GM18951 (cell line): Measurements from ENCODE around the gene SLC4A8.
"Not testable (repeated sequence)": the region's sequence is repeated elsewhere in the genome, so short reads cannot be mapped to it uniquely, and the experiment has no call there.

Source experiments
- POLR2A ChIP-seq: IDR thresholded peaks from 4 replicates; pipeline ENCODE4 v1.6.1; 2011; ENCODE audit warnings: mild to moderate bottlenecking; ENCODE audit not compliant: insufficient read length, insufficient read depth; ENCODE audit errors: extremely low read depth
- in situ Hi-C: fragments of 300-500 bp; cut with MboI; formaldehyde crosslinking; loops from one replicate; pipeline ENCODE4 v1.12.0; 2022; ENCODE audit warnings: low sequenced_read_pairs, mixed read lengths, inconsistent platforms; ENCODE audit not compliant: unreplicated experiment

The SLC4A8 gene

DNA sequence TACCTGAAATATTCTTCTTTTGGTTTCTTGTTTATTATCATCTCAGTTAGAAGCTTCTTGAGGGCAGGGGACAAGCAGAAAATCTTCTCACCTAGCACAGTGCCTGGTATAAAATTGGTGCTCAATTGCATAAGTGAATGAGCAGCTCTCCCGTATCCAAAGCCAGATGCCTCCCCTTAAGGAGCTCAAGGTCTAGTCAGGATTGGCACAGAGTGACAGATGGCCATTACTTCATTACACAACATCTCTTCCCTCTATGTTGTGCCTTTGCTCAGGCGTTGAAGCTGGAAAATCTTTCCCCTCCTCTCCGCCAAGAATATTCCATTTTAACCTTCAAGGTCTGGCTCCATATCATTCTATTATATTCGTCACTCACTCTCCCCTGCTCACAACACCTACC, 3.6 kb downstream of the SLC4A8 start:
- in situ Hi-C loops: loop anchor here (10.0 kb wide), 1 partner anchor 97 kb away; no protein-coding TSS in a partner anchor
- no peak for TF ChIP-seq POLR2A

DNA sequence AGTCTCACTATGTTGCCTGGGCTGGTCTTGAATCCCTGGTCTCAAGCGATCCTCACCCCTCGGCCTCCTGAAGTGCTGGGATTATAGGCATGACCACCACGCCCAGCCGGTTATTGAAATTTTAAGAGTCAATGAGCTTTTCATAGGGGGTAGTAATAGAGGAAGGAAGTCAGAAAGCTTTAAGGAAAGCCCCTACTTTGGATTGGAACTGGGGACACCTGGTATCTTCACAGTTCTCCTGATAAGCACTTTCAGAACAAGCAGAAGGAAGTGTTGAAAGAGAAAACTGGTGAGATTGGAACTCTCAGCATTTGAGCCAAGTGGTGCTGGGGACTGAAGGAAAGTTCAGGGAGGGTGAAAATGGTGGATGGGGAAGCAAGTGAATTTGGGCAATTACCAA, 5.1 kb downstream of the SLC4A8 start:
- in situ Hi-C loops: loop anchor here (10.0 kb wide), 1 partner anchor 95 kb away; no protein-coding TSS in a partner anchor

DNA sequence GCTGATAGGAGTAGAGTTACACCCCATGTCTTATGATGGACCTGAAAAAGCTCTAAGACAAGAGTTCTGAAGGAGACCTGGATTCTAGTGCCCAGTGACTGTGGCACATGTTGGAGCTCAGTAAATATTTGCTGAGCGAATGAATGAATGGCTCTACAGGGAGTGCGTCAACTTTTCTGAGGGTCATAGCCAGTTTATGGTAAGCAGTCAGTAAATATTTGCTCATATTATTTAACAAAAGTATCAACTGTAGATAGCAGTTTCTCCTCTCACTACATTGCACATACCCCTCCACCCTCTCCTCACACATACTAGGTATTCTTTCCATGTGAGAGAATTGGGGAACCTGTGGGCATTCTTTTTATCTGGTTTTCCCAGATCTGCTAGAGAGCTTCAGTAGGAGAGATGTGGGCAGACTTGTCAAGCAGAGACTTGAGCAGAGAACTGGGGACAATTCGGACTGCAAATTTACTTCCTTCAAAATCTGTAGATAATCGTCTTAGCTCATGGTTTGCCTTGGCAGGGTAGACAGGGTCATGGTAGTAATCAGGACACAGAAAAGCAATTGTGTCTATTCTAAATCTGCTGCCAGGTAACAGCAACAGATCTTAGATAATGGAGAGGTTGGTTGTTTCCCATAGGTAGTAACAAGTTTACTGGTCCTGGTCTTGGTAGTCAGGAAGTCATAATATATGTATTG, 5.7 kb downstream of the SLC4A8 start:
- no peak for TF ChIP-seq POLR2A
- in situ Hi-C loops: no loop called here

More for the DNA sequence above, 5.1 kb downstream of the SLC4A8 start:
- TF ChIP-seq POLR2A: no peak

DNA sequence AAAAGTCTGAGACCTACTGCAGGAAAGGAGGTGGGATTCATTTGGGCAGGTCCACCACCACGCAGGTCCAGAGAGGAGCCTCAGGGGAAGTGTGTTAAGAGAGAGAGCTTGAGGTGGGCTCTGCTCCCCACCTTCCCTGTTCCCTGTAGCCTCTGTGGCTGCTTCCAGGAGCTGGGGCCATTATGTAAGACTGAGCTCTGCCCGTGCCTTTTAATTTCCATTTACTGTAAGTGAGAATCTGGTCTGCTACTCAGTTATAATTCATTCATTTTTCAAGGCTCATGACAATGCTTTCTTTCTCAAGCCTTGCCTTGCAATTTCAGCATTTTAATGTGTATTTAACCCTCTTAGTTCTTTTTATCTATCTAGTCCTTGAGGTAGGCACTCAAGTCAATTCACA, 8.3 kb downstream of the SLC4A8 start:
- no peak for TF ChIP-seq POLR2A
- in situ Hi-C loops: no loop called here

DNA sequence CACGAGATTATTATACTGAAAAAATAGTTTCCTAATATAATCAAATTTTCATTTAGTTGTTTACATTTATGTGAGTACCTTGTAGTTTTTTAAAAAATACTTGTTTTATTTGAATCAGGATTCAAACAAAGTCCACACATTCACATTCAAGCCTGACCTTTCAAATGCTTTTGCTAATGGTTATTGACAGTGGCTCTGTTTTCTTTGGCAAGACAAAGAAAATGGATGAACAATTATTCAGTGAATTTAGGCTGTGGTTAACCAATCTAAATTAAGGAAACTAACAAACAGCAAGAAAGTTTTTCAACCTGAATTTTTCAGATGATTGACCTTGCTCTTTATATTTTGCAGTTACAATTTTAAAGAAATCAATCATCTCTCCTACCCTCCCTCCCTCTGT, 9.7 kb downstream of the SLC4A8 start:
- in situ Hi-C loops: no loop called here
- TF ChIP-seq POLR2A: no peak

DNA sequence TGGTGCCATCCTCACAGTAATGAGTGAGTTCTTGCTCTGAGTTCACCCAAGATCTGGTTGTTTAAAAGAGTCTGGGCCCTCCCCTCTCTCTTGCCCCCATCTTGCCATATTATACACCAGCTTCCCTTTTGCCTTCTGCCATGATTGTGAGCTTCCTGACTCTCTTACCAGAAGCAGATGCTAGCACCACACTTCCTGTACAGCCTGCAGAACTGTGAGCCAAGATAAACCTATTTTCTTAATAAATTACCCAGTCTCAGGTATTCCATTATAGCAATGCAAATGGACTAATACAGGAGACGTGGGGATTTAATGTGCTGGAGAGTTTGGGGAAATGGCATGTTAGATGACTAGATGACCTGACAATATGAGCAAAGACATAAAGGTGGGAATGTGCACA, 12.8 kb downstream of the SLC4A8 start:
- in situ Hi-C loops: no loop called here
- no peak for TF ChIP-seq POLR2A

DNA sequence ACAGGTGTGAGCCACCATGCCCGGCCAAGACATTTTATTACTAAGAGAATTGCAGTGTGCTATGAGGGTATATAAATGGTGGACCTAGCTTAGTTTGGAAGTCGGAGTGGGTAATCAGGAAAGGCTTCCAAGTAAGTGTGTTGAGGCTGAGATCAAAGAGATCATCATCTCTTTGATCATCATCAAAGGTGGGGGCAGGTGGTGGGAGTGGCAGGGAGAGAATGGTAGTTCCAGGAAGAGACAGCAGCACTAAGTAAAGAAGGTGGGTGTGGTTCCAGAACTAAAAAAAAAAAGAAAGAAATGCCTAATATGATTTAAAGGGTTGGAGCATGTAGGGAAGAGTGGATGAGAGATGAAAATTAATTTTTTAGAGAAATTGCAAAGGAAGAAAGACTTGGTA, 14.7 kb downstream of the SLC4A8 start:
- in situ Hi-C loops: no loop called here
- no peak for TF ChIP-seq POLR2A

DNA sequence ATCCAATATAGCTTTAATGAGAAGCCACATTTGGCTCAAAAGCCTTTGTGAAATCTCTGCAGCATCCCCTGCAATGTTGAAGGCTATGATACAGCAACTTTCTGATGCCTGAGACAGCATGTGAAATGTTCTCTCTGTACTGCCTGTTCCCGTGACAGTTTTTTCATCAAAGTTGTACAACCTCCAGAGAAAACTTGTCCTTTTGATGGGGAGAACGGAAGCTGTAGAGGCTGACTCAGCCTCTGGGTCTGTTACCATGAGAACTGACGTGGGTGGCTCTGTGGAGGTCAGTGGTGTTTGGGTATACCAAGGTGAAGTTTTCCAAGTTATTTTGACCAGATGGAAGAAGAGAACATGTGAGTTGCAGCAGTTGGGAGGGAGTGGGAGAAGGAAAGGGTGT, 17.0 kb downstream of the SLC4A8 start:
- TF ChIP-seq POLR2A: no peak
- in situ Hi-C loops: no loop called here

DNA sequence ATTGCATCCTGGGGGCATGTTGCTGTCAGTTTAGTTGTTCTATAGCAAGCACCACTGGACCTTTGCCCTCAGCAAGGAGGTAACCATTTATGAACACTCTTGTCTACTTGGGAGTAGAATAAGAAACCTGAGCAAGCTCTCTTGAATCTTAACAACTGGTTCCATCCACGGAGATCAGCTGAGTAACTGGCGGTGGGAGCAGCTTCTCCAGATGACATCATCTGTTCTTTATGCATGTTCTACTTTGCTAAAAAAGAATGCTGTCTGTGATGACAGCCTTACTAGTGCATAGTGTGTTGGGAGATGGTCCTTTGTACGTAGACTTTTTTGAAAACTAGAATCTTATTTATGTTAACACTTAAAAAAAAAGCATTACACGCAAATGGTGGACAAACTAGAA, 17.7 kb downstream of the SLC4A8 start:
- TF ChIP-seq POLR2A: no peak
- in situ Hi-C loops: no loop called here

DNA sequence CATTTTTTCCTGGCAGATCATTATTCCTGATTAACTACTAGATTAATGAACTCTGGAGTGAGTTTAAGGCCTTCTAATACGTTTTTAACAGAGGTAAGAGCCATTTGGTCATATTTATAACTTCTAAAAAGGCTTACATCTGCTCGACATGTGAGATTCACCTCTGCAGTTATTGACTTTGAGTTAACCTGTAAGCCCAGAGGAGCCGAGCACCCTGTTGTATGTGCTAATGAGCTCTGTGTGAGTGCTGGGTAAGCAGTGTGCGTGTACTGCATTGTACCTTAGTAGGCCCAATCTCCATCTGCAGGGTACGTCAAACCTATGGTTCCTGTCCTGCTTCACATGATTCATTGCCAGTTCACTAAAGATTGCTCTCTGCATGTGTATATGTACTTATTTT, 18.9 kb downstream of the SLC4A8 start:
- TF ChIP-seq POLR2A: no peak
- in situ Hi-C loops: no loop called here

DNA sequence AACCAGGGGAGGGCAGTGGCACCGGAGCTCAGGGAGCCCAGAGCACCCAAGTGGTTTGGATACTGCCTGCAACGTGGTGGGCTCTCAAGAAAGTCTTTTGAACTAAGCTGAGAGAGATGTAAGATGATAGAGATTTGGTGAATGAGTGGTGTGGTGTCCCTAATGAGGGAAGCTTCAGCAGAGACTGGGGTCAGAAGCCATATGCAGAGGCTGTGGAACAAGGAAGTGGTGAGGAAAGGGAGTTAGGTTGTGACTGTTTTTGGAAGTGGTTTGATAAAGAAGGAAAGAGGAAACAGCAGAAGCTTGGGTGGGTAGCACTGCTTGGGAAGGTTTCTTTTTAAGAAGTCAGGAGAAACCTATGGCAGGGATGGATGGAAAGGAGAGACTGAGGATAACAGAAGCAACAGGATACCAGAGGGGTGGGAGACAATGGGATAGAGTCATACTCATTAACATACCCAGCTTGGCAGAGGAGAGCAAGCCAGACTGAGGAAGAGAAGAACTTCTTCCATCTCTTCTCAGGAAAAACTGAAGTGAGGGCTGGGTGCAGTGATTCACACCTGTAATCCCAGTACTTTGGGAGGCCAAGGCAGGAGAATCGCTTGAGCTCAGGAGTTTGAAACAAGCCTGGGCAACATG, 24.1 kb downstream of the SLC4A8 start:
- in situ Hi-C loops: no loop called here
- TF ChIP-seq POLR2A: no peak

DNA sequence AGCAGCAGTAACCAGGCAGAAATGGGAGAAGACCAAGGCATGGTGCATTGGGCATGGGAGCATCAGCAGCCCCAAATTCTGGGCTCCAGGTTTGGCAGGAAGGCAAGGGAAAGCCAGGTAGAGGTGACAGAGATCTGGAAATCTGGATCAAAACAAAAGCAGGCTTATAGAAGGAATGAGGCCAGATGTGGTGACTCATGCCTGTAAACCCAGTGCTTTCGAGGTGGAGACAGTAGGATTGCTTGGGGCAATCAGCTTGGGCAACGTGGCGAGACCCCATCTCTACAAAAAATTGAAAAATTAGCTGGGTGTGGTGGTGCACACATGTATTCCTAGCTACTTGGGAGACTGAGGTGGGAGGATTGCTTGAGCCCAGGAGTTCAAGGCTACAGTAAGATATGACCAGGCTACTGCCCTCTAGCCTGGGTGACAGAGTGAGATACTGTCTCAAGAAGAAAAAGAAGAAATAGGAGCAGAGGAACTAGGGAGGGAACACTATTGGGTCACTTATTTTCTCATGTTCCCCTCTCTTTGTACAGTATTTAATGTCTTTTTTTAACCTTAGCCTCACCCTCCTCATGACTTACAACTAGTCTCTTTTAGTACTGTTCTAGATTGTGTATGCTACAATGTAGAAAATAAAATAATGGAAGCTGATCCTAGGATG, 25.1 kb downstream of the SLC4A8 start:
- in situ Hi-C loops: no loop called here
- no peak for TF ChIP-seq POLR2A

DNA sequence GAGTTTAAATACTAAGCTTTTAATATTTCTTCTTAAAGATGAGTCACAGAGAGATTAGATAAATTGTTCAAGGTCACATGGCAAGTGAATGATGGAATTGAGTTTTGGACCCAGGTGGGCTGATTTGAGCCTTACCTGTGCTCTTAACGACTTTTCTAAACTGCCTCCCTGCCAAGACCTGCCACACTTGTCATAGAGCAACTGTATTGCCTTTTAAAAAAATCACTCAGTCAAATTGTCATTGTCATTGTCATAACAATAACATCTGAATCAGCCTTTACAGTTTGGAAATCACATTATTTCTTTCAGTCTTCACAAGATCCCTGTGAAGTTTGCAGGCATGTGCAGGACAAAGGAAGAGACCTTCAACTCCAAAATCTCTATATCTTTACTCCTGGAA, 25.7 kb downstream of the SLC4A8 start:
- no peak for TF ChIP-seq POLR2A
- in situ Hi-C loops: no loop called here

DNA sequence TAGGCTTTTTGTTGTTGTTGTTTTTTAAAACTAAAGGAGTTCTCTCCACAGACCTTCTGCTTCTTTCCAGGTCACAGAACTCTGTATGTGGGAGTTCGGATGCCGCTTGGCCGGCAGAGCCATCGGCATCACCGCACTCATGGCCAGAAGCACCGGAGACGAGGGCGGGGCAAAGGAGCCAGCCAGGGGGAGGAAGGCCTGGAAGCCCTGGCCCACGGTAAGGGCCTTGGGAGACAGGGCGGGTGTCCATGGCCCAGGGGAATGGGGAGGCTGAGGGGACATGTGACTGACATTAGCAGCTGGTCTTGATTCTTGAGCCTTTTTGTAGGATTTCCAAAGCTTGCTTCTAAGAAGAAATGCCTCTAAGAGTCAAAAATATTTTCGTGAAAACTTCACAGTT, 26.2 kb downstream of the SLC4A8 start:
- no peak for TF ChIP-seq POLR2A
- in situ Hi-C loops: no loop called here

DNA sequence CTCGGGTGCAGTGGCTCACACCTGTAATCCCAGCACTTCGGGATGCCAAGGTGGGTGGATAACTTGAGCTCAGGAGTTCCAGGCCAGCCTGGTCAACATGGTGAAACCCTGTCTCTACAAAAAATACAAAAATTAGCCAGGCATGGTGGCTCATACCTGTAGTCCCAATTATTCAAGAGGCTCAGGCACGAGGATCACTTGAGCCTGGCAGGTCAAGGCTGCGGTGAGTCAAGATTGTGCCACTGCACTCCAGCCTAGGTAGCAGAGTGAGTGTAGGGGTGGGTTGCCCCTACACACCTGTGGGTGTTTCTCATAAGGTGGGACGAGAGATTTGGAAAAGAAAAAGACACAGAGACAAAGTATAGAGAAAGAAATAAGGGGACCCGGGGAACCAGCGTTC, 29.4 kb downstream of the SLC4A8 start:
- in situ Hi-C loops: not testable (repeated sequence)

DNA sequence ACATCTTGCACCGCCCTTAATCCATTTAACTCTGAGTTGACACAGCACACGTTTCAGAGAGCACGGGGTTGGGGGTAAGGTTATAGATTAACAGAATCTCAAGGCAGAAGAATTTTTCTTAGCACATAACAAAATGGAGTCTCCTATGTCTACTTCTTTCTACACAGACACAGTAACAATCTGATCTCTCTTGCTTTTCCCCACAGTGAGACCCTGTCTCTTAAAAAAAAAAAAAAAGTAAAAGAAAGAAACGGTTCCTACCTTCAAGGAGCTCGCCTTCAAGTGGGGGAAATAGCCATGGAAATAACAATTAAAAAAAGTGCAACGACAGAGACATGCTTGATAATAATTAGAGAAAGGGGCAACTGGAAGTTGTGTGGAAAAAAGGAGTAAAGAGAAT, 30.4 kb downstream of the SLC4A8 start:
- in situ Hi-C loops: not testable (repeated sequence)
